Measurements from ENCODE around the gene ST6GAL2. TPM values are rescaled to one million over a fixed set of nuclear protein-coding genes. Genes with fewer than 3 reads are reported as not detected.

The ST6GAL2 gene
- total RNA-seq, 2 donors from 2014 or later = 7.8 to 17.9 TPM

DNA sequence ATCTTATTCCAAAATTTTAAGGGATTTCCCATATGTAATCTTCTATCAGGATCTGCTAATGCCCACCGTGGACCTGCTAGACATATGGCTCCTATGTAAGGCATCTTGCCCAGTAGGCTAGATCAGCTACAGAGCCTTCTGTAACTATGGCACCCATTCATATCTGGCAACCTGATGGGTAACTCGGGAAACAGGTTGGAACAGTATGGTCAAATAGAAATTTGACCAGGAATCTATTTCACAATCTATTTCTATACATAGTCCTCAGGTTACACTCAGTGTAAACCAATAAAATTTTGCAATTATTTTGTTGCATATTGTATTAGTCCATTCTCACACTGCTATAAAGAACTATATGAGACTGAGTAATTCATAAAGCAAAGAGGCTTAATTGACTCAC lies 93.3 kb downstream of the ST6GAL2 start:
- DNase-seq = no peak
- Mint-ChIP-seq H3K27ac (no peak overlapping the region), H3K27me3 (ENCODE audit: insufficient read depth) (no peaks in the 10 kb centered on the region), H3K4me3 (no peak overlapping the region), H3K4me1 (no peaks in the 10 kb centered on the region), H3K36me3 (ENCODE audit: low read depth) (no peaks in the 10 kb centered on the region), H3K9me3 (peaks cover 24% of the 10 kb centered on the region)
- H3K4me1 ChIP-seq (ENCODE audit: control insufficient read depth, insufficient read depth, low read length) = no peaks in the 10 kb centered on the region
- H3K27me3 ChIP-seq (ENCODE audit: control insufficient read depth, insufficient read depth, low read length, poor library complexity, severe bottlenecking) = no peaks in the 10 kb centered on the region
- no peak overlapping the region for H3K9ac ChIP-seq (ENCODE audit: extremely low read depth, low read length, poor library complexity, severe bottlenecking)
- no peak overlapping the region for H3K4me3 ChIP-seq (ENCODE audit: low read length)
- H3K9me3 ChIP-seq (ENCODE audit: control insufficient read depth, low read length) = peaks cover 9% of the 10 kb centered on the region
- 72 to 90% methylated on average over 2 of the region's 2 CpGs for WGBS, 2 experiments (ENCODE audit: insufficient coverage in 1 of 2, insufficient read length in 1 of 2)
- H3K27ac ChIP-seq (ENCODE audit: low read depth, low read length) = no peak overlapping the region
- no peak for TF ChIP-seq CTCF (conservative IDR thresholded peaks at IDR 0.05)
- no peaks in the 10 kb centered on the region for H3K36me3 ChIP-seq (ENCODE audit: control insufficient read depth, insufficient read depth, low read length)

DNA sequence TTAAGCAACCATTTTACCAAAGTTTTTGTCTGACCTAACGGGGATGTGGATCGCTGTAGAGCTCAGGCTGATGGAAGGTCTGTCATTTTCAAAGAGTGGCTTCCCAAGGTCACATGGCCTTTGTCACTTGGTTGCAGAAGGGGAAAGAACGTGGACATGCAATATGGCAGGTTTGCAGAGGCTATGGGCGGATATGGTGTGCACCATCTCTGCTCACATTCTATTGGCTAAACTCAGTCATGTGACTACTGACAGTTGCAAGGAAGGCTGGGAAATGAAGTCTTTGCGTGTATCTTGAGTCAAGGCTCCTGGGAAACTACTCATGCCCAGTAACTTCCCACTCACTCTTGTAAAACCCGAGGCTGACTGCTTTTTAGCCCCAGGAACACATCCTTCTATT lies 96.8 kb downstream of the ST6GAL2 start:
- Mint-ChIP-seq H3K4me3 (no peak overlapping the region), H3K27me3 (ENCODE audit: insufficient read depth) (no peaks in the 10 kb centered on the region), H3K27ac (no peak overlapping the region), H3K36me3 (ENCODE audit: low read depth) (no peaks in the 10 kb centered on the region), H3K4me1 (no peaks in the 10 kb centered on the region), H3K9me3 (peaks cover 24% of the 10 kb centered on the region)
- Histone ChIP-seq H3K9me3 (ENCODE audit: control insufficient read depth, low read length) (peaks cover 9% of the 10 kb centered on the region), H3K27me3 (ENCODE audit: control insufficient read depth, insufficient read depth, low read length, poor library complexity, severe bottlenecking) (no peaks in the 10 kb centered on the region), H3K4me3 (ENCODE audit: low read length) (no peak overlapping the region), H3K9ac (ENCODE audit: extremely low read depth, low read length, poor library complexity, severe bottlenecking) (no peak overlapping the region), H3K27ac (ENCODE audit: low read depth, low read length) (no peak overlapping the region), H3K4me1 (ENCODE audit: control insufficient read depth, insufficient read depth, low read length) (peaks cover 4% of the 10 kb centered on the region), H3K36me3 (ENCODE audit: control insufficient read depth, insufficient read depth, low read length) (no peaks in the 10 kb centered on the region)
- TF ChIP-seq CTCF (conservative IDR thresholded peaks at IDR 0.05) = no peak
- WGBS, 2 experiments (ENCODE audit: insufficient coverage in 1 of 2, insufficient read length in 1 of 2) = 93 to 94% methylated on average over 4 to 6 of the region's 6 CpGs
- no peak for DNase-seq

DNA sequence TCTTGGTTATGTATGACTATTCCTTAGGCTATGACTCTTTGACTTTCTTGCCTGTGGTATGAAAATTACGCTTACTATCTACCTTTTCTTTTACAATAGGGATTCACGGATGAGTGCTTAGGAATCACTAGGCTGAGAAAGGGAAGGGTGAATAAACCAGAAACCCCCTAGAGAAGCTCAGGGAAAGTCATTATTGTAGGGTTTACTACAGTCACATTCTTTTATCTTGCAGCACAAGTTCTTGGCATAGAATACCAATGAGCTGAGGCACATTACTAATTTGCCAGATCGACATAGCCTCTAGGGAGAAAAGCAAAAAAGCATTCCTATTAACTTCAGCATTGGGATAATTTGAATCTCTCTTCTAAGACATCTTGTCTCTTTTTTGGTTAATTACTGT lies 103.3 kb downstream of the ST6GAL2 start:
- no peak overlapping the region for H3K27ac Mint-ChIP-seq
- H3K4me3 Mint-ChIP-seq = no peak overlapping the region
- H3K4me1 Mint-ChIP-seq = no peaks in the 10 kb centered on the region
- H3K9me3 ChIP-seq (ENCODE audit: control insufficient read depth, low read length) = no peaks in the 10 kb centered on the region
- no peaks in the 10 kb centered on the region for H3K9me3 Mint-ChIP-seq
- H3K27me3 ChIP-seq (ENCODE audit: control insufficient read depth, insufficient read depth, low read length, poor library complexity, severe bottlenecking) = no peaks in the 10 kb centered on the region
- H3K27me3 Mint-ChIP-seq (ENCODE audit: insufficient read depth) = no peaks in the 10 kb centered on the region
- WGBS, 2 experiments (ENCODE audit: insufficient coverage in 1 of 2, insufficient read length in 1 of 2) = 95 to 100% methylated on average over 1 to 3 of the region's 3 CpGs
- no peak overlapping the region for H3K4me3 ChIP-seq (ENCODE audit: low read length)
- peaks cover 9% of the 10 kb centered on the region for H3K4me1 ChIP-seq (ENCODE audit: control insufficient read depth, insufficient read depth, low read length)
- TF ChIP-seq CTCF (conservative IDR thresholded peaks at IDR 0.05) = no peak
- no peaks in the 10 kb centered on the region for H3K36me3 ChIP-seq (ENCODE audit: control insufficient read depth, insufficient read depth, low read length)
- no peak overlapping the region for H3K9ac ChIP-seq (ENCODE audit: extremely low read depth, low read length, poor library complexity, severe bottlenecking)
- H3K36me3 Mint-ChIP-seq (ENCODE audit: low read depth) = no peaks in the 10 kb centered on the region
- no peak for DNase-seq
- H3K27ac ChIP-seq (ENCODE audit: low read depth, low read length) = no peak overlapping the region
